ENCODE data around the gene RWDD3. TPM values are rescaled to one million over a fixed set of nuclear protein-coding genes. Genes with fewer than 3 reads are reported as not detected.

The RWDD3 gene
- total RNA-seq, 1 donor from 2014 or later = 17.9 TPM

DNA sequence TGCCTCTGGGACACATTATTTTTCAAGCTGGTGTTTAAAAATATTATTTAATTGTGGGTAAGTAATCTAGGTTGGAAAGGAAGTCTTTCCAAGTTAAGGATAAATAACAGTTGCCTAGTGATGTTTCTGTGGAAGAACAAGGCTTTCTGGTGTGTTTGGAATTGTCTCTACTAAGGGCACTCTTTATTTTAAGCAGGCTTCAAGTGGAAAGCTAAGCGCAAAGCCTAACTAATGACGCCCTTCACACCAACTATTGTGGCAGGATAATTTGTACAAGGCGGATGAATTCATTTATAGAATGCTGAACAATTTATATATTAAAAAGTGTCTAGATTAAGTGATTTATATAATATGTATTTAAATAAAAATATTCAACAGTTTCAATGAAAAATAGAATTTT lies 25.1 kb upstream of the RWDD3 start:
- intact Hi-C loops (cut with DNase I) = no loop called here
- no peak for DNase-seq (ENCODE audit: extremely low spot score in 2 of 2)
- H3K27ac ChIP-seq = no peak overlapping the region
- no peaks in the 10 kb centered on the region for H3K4me1 ChIP-seq
- H3K4me3 ChIP-seq = no peak overlapping the region
- no peaks in the 10 kb centered on the region for H3K27me3 ChIP-seq
- no peaks in the 10 kb centered on the region for H3K9me3 ChIP-seq
- H3K36me3 ChIP-seq = no peaks in the 10 kb centered on the region
- TF ChIP-seq POLR2A (IDR thresholded peaks at IDR 0.05) (no peak), POLR2AphosphoS5 (IDR thresholded peaks at IDR 0.05; ENCODE audit: insufficient read depth in 1 of 2, low read depth in 1 of 2) (no peak)
- TF ChIP-seq, protein P1, sequence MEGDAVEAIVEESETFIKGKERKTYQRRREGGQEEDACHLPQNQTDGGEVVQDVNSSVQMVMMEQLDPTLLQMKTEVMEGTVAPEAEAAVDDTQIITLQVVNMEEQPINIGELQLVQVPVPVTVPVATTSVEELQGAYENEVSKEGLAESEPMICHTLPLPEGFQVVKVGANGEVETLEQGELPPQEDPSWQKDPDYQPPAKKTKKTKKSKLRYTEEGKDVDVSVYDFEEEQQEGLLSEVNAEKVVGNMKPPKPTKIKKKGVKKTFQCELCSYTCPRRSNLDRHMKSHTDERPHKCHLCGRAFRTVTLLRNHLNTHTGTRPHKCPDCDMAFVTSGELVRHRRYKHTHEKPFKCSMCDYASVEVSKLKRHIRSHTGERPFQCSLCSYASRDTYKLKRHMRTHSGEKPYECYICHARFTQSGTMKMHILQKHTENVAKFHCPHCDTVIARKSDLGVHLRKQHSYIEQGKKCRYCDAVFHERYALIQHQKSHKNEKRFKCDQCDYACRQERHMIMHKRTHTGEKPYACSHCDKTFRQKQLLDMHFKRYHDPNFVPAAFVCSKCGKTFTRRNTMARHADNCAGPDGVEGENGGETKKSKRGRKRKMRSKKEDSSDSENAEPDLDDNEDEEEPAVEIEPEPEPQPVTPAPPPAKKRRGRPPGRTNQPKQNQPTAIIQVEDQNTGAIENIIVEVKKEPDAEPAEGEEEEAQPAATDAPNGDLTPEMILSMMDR (IDR thresholded peaks at IDR 0.05) = no peak

DNA sequence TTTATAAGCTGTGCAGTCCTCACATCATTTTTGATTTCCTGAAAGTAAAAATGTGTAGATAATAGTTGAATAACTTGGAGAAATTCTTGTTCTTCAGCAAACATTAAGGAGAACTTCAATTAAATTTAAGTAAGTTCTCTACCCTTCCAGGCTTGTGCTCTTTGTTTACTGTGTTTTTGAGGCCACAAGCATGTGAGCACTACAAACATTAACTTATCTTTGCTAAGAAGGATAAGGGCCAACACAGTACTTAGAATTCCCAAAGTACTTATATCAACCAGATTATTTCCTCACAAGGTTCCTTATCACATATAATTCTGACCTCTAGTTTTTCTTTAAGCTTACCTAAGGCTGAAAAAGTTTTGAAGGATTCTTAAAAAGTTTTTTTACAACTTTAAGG lies 24.7 kb upstream of the RWDD3 start:
- no peak for DNase-seq (ENCODE audit: extremely low spot score in 2 of 2)
- TF ChIP-seq, protein P1 (IDR thresholded peaks at IDR 0.05) = no peak
- no peak for TF ChIP-seq POLR2A (IDR thresholded peaks at IDR 0.05)
- TF ChIP-seq POLR2AphosphoS5 (IDR thresholded peaks at IDR 0.05; ENCODE audit: insufficient read depth in 1 of 2, low read depth in 1 of 2) = no peak
- H3K4me1 ChIP-seq = no peaks in the 10 kb centered on the region
- intact Hi-C loops (cut with DNase I) = no loop called here
- no peaks in the 10 kb centered on the region for H3K27me3 ChIP-seq
- no peak overlapping the region for H3K27ac ChIP-seq
- H3K9me3 ChIP-seq = no peaks in the 10 kb centered on the region
- no peak overlapping the region for H3K4me3 ChIP-seq
- H3K36me3 ChIP-seq = no peaks in the 10 kb centered on the region

DNA sequence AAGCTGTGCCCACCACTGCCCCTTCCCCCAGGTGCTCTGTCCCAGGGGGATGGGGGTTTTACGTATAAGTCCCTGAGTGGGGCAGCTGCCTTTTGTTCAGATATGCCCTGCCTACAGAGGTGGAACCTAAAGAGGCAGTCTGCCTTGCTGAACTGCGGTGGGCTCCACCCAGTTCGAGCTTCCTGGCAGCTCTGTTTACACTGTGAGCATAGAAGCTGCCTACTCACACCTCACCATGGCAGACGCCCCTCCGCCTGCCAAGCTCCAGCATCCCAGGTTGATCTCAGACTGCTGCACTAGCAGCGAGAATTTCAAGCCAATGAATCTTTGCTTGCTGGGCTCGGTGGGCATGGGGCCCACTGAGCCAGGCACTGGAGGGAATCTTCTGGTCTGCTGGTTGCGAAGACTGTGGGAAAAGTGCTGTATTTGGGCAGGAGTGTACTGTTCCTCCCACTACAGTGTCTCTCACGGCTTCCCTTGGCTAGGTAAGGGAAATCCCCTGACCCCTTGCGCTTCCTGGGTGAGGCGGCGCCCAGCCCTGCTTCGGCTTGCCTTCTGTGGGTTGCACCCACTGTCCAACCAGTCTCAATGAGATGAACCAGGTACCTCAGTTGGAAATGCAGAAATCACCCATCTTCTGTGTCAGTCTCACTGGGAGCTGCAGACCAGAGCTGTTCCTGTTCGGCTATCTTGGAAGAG lies 17.6 kb upstream of the RWDD3 start:
- H3K36me3 ChIP-seq = no peaks in the 10 kb centered on the region
- H3K9me3 ChIP-seq = no peaks in the 10 kb centered on the region
- intact Hi-C loops (cut with DNase I) = no loop called here
- no peak for DNase-seq (ENCODE audit: extremely low spot score in 2 of 2)
- H3K4me3 ChIP-seq = no peak overlapping the region
- no peak overlapping the region for H3K27ac ChIP-seq
- no peak for TF ChIP-seq POLR2AphosphoS5 (IDR thresholded peaks at IDR 0.05; ENCODE audit: insufficient read depth in 1 of 2, low read depth in 1 of 2)
- no peak for TF ChIP-seq POLR2A (IDR thresholded peaks at IDR 0.05)
- TF ChIP-seq, protein P1 (IDR thresholded peaks at IDR 0.05) = no peak
- no peaks in the 10 kb centered on the region for H3K4me1 ChIP-seq
- H3K27me3 ChIP-seq = no peaks in the 10 kb centered on the region

DNA sequence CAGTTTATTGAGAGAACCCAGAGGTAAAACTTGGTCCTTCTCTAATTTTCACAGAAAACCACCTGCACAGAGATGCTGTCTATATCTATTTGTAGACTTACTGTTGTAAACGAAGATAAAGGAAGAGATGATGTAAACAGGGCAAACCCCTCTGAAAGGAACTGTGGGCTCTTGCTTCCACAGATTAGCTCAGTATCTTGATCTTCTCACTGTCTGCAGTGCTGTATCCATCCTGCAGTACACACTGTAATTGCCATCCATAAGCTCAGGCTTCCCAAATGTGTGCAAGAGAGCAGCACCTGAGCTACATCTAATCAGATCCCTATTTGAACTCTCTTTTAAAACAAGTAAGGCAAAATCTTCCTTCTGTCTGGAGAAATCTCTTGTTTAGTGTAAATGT lies 16.6 kb upstream of the RWDD3 start:
- intact Hi-C loops (cut with DNase I) = no loop called here
- Histone ChIP-seq H3K27ac (no peak overlapping the region), H3K36me3 (no peaks in the 10 kb centered on the region), H3K4me1 (no peaks in the 10 kb centered on the region), H3K27me3 (no peaks in the 10 kb centered on the region), H3K9me3 (no peaks in the 10 kb centered on the region), H3K4me3 (no peak overlapping the region)
- TF ChIP-seq POLR2A (IDR thresholded peaks at IDR 0.05) (no peak), POLR2AphosphoS5 (IDR thresholded peaks at IDR 0.05; ENCODE audit: insufficient read depth in 1 of 2, low read depth in 1 of 2) (no peak)
- TF ChIP-seq, protein P1 (IDR thresholded peaks at IDR 0.05) = no peak
- DNase-seq (ENCODE audit: extremely low spot score in 2 of 2) = no peak

DNA sequence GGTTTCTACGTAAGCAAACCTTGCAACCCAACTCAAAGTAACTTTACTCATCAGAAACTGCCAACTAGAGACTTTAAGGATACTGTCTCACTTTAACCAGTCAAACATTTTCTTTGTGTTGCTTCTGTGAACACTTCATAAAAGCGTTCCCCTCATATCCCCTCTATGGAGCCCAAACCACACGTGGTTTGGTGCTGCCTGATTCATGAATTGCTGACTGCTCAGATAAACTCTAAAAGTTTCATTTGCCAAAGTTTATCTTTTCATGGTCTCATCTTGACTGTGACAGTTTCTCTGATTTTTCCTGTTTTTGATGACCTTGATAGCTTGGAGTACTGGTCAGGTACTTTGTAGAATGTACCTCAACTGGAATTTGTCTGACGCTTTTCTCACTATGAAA lies 14.6 kb upstream of the RWDD3 start:
- no peaks in the 10 kb centered on the region for H3K9me3 ChIP-seq
- intact Hi-C loops (cut with DNase I) = no loop called here
- H3K27ac ChIP-seq = no peak overlapping the region
- TF ChIP-seq, protein P1 (IDR thresholded peaks at IDR 0.05) = no peak
- TF ChIP-seq POLR2AphosphoS5 (IDR thresholded peaks at IDR 0.05; ENCODE audit: insufficient read depth in 1 of 2, low read depth in 1 of 2) (no peak), POLR2A (IDR thresholded peaks at IDR 0.05) (no peak)
- no peaks in the 10 kb centered on the region for H3K27me3 ChIP-seq
- DNase-seq (ENCODE audit: extremely low spot score in 2 of 2) = no peak
- H3K4me1 ChIP-seq = no peaks in the 10 kb centered on the region
- no peaks in the 10 kb centered on the region for H3K36me3 ChIP-seq
- H3K4me3 ChIP-seq = no peak overlapping the region
